CMK (cell line): Measurements from ENCODE around the gene TAS2R7.
"Not testable (repeated sequence)": the region's sequence is repeated elsewhere in the genome, so short reads cannot be mapped to it uniquely, and the experiment has no call there.

Experiments
- DNase-seq: peaks from one replicate; pipeline ENCODE4 v3.0.0-alpha.2; 2010; ENCODE audit warnings: low read depth

TAS2R7 gene, protein sequence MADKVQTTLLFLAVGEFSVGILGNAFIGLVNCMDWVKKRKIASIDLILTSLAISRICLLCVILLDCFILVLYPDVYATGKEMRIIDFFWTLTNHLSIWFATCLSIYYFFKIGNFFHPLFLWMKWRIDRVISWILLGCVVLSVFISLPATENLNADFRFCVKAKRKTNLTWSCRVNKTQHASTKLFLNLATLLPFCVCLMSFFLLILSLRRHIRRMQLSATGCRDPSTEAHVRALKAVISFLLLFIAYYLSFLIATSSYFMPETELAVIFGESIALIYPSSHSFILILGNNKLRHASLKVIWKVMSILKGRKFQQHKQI

DNA sequence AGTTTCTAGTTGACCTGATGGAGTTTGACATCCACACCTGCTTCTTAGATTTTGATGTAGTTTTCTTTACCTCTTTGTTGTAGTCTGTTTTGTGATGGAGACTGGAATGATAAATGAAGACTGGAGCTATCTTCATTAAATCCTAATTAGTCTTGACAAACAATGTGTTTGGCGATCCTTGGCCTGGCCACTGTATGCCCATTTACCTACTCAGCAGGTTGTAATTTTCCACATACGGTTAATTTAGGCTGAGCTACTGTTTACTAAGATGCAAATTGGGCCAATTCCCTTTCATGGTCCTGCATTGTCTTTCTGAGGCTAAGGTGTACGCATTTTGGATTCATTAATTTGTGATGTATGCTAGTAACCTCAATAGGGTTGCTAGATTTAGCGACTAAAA, at the start of gene TAS2R7:
TSS of gene TAS2R7 (minus strand) at position 41 of the 400 bp plus-strand sequence. CDS start 57 bp downstream, outside the sequence.
- no peak for DNase-seq

DNA sequence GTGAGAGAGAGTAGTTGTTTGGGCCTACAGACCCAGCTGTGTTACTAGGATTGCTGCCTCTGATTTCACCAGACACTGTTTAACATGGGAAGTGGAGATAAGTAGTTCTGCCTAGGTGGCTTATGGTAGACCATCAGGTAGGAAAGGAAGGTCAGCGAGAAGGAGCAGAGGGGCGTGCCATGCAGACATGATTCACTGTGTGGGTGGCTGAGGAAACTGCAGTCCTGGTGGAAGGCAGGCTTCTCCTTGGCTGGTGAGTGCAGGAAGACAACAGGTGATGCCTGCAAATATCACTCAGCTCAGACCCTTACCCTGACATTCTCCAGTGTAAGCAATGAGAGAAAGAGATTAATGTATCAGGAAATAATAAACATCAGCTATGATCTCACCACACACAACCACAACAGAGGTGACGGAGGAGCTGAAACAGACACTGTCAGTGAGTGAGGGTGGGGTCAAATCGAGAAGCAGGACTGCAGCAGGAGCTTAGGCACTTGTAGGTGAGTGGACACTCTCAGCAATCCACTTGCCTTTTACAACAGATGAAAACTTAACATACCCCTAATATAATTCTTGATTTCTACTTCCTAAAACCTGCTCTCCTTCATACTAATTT, 48.9 kb upstream of the TAS2R7 start:
- DNase-seq, result no peak

DNA sequence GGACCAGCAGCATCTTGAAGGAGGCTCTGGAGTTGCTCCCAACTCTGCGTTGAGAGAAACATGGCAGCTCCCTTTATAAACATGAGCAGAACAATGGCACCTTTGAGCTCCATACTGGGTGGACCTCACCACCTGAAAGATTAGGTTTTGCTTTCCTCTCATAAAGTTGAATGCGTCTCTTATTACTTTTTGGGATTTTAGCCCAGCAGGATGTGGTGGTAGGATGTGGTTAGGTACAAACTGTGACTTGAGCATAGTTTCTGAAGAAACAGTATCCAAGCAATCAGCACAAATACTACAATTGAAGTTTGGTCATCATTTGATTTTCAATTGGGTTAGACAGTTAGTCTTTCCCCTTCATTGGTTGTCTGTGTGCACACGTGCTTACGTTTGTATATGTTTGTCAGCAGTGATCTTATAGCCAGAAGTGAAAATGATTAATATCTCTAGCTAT, 47.0 kb upstream of the TAS2R7 start, which contains the start of gene PRR4:
TSS of gene PRR4 (minus strand) at position 51 of the 454 bp plus-strand sequence. CDS start at position 13, 38 bp downstream.
- no peak for DNase-seq

DNA sequence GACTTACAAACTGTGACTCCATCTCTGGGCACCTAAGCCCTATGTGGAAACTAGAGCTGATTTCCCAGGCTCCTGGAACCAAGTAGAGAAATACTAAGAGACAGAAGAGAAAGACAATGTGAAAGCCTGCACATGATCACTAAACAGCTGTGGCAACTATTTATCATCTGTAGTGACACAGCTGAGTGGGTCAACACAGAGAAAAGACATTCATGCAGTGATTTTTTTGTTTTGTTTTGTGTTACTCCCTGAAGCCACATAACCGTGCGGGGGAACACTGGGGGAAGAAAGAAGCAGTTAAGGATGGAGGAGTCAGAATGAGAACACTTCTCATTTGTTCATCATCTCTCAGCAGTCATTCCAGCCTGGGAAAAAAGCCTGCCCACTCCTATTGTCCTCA, 45.3 kb upstream of the TAS2R7 start:
- DNase-seq, result no peak

DNA sequence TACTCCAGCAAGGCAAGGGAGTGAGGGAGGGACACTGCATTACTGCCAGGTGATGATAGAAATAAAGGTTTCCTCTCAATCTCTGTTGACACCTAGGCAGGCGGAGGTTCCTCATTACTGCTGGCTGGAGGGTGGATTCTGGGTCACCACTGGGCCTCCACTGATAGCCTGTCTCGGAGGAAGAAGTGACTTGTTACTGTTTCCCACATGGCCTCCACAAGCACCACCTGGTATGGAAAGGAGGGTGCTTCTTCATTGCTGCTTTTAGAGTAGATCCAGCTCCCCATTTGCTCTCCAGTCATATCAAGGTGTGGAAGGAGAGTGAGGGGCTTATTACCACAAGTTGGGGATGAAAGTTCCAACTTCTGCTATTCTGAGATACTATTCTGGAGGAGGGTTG, 40.4 kb upstream of the TAS2R7 start:
- no peak for DNase-seq

DNA sequence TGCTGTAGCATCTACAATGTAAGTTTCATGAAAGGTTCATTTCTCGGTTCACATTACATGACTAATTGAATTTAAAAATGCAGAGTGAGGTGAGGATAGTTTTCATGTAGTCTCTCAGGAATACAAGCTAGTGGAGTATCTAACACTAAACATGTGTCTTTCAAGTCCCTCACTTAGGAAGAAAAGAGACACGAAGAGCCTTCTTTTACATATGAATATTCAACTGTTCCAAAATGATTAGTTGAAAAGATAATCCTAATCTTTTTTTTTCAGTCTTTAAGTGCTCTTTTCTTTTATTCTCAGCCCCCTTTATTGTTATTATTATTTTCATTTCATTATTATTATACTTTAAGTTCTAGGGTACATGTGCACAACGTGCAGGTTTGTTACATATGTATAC, 36.0 kb upstream of the TAS2R7 start:
- no peak for DNase-seq

DNA sequence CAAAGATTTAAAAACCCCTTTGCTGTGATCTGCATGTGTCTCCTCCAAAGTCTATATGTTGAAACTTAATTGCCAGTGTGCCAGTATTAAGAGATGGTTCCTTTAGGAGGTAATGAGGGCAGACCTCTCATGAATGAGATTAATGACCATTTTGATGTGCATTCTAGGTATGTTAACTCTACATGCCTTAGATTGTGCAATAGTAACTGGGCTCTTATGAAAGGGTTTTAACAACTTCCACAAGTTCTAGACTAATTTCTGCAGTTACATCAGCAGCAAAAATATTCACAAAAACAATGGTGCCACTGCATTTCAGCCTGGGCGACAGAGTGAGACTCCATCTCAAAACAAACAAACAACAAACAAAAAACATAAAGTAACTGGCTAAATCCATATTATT, 27.6 kb upstream of the TAS2R7 start:
- no peak for DNase-seq

DNA sequence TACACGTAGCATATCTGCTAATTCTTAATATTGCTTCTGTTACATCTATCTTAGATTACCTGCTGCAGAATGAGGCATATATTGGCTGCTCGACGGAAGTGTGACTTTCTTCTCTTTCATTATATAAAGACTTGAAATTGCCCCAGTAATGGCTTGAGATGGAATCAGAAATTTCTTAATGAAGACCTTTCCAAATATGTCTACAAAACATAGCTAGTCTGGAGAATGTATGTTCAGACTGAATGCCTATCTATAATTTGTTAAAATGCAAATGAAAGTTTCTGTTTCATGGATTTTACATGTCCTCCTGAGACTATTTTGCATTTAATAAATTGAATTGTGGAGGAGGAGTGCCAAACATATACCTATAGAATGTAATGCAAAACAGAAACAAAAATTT, 23.8 kb upstream of the TAS2R7 start, which contains the start of gene TAS2R10:
TSS of gene TAS2R10 (minus strand) at position 101 of the 400 bp plus-strand sequence. CDS start at position 12, 89 bp downstream.
- DNase-seq, result no peak

DNA sequence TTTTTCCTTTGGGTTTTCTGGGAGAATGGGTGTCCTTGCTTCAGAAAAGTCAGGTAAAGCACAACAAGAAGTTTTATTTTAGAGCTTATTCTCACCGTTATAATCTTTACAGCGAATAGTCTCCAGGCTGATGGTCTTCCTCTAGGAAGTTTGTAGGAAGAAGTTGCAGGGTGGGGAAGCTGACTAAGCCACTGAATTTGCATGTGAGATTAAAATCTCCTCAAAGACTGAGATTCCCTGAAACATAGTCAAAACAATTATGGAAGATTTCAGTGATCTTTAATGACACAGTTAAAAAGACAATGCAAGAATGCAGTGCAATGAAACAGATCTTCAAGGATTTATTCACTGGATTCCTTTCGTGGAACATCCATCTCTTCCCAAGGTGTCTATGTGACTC, 22.5 kb upstream of the TAS2R7 start:
- no peak for DNase-seq

DNA sequence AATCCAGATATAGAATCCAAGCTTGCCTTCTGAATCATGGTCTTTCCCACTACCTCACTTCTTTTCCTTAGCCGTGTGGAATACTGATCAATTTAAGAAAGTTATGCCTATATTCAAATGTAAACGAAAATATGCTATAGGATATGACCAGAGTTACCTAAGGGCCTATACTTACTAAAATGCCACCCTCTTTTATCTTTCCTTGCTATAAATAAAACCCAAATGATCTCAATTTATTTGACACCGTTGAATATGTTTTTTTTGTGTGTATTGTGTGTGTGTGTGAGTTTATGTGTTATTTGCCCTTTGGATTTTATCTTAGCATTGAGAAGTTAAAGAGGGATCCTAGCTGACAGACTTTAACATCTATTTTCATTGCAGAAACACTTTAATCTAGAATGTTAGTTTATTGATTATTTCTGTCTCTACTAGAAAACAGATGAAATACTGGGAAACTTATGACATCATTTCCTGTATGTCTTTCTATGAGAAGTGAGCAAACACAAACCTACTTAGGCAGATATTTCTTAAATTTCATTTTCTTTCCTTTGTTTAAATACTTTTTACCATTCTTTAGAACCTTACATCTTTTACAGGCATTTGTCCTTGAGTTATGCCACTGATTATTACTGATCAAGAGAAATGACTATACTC, 9.6 kb upstream of the TAS2R7 start:
- no peak for DNase-seq

DNA sequence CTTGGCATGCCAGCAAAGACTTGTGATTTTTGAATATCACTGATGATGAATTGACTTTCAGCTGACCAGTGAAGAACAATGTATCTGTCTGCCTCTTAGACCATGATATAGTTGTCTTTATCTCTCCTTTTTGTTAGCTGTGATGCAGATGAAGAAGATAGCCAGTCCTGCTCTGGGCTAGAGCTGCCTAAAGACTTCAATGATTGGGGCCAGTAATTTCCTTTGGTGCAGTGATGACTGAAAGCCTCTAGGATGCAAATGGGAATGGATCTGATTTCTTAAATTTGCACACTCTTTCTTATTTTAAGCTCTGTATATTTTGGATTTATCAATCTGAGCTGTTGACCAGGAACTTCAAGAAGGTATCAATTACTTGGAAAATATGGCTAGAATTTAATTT, 7.6 kb upstream of the TAS2R7 start, which contains the start of gene TAS2R9:
TSS of gene TAS2R9 (minus strand) at position 101 of the 400 bp plus-strand sequence. CDS start at position 8, 93 bp downstream.
- DNase-seq, result no peak

DNA sequence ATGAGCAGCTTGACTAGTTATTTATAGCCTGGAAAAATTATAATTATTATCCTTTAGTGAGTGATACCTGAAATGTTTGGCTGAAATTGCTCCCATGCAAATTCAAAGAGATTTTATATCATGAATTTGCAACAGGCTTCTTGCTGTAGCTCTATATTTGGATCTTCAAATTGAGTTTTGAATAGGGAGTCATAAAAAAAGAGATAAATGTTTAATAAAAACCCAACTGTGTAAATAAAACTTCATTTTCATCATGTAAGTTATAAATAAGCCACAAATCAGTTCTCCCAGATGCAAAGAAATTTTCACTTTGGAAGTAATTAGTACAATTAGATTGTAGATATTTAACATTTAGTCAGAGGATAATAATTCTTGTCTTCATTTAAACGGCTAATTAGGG, 4.8 kb upstream of the TAS2R7 start, which contains the start of gene TAS2R8:
TSS of gene TAS2R8 (minus strand) at position 101 of the 400 bp plus-strand sequence. CDS start 306 bp downstream, outside the sequence.
- no peak for DNase-seq

DNA sequence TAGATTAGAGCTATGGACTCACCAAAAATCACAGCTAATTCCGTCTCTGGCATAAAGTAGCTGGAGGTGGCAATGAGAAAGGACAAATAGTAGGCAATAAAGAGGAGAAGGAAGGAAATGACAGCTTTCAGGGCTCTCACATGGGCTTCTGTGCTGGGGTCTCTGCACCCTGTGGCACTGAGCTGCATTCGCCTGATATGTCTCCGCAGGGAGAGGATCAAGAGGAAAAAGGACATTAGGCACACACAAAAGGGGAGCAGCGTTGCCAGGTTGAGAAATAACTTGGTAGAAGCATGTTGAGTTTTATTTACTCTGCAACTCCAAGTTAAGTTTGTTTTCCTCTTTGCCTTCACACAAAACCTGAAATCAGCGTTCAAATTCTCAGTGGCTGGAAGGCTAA, 686 bp downstream of the TAS2R7 start:
- no peak for DNase-seq

DNA sequence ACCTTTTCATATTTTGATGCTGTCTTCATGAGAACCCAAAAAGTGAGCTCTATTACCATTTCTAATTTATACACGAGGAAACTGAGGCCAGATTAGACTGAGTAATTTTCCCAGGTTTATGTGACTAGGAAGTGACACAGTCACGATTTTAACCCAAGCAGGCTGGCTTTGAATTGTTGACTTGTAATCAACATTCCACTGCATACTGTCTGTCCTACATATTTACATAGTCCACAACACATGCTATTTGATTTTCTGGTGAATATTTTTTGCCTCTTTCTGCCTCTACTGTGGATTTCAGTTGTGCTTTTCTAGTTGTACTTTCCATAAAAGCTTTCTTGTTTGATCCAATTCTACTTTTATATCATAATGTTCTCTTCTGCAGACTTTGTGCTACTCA, 8.2 kb downstream of the TAS2R7 start:
- no peak for DNase-seq

DNA sequence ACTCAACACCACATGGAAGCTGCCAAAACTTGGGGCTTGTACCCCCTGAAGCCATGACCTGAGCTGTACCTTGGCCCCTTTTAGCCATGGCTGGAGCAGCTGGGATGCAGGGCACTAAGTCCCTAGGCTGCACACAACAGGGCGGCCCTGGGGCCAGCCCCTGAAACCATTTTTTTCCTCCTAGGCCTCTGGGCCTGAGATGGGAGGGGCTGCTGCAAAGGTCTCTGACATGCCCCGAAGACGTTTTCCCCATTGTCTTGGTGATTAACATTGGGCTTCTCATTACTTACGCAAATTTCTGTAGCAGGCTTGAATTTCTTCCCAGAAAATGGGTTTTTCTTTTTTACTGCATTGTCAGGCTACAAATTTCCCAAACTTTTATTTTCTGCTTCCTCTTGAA, 10.7 kb downstream of the TAS2R7 start:
- DNase-seq, result not testable (repeated sequence)

DNA sequence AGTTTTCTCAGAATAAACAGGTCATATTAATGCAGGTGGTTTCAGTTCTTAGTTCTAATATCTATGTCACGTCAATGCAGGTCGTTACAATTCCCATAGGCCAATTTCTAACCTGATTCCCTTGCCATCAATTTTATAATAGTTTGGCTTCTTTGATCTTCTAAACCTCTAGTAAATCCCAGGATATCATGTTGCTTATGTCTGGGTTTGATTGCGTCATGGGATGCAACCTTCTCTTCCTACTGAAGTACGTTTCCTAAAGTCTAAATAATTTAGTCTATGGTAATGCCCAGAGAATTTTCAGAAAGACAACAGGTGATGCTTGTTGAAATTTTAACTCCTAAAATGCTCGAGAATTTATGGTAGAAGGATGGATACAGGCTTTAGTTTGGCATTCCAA, 19.2 kb downstream of the TAS2R7 start:
- DNase-seq, result no peak

DNA sequence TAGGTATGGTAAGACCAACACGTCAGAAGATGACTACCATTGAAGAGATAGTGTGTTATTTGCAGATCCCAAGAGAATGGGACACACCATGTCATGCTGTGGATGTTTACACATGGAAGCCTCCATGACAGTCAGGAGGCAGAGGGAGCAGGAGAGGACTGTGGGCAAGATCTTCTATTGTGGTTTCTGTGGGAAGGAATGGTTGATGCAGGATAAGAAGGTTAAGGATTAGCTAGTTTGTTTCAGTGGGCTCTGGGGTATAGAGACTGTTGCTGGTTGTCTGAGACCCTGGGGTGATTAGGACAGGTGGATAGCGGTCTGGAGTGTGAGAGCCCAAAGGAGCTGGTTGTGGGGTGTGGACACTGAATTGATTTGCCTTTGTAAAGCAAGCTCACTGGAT, 23.3 kb downstream of the TAS2R7 start:
- DNase-seq, result no peak

DNA sequence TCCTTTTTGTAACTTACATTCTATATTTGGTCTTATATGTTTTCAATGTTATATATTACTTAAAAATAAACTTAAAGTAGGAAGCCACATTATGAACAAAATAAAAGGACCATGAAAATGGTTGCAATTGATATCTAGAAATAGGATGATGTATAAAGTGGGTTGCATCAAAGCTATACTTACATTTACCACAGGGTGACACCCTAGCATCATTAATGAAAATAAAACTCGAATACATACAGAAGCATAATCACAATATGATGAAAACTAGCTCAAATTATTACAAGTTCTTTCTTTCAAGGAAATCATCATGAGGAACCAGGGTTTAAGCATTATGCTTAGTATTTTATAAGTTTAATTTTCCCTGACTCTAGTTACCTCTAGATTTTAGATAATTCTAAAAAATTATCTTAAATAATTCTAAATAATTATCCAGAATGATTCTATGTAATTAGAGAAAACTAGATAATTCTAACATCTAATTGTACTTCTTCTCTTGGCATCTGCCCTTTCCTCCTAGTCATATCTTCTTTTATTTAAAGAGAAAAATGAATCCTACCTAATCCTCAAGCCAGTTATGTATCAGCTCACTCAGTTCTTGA, 31.2 kb downstream of the TAS2R7 start:
- no peak for DNase-seq

DNA sequence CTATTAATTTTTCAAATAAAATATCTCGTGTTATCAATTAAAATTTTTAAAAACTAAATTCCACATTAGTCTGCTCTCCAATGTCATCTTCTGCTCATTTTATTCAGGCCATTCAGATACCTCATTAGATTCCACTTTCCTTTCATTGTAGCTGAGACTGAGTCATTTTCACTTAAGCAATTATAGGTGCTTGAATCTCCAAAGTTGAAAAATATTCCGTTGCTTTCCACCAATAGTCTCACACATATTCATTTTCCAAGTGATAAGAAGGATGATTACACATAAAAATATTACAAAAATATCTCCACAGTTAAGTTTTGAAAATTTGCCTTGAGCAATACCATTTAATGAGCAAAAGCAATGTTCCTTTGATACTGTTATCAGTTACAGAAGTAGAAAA, 42.8 kb downstream of the TAS2R7 start:
- DNase-seq, result no peak

DNA sequence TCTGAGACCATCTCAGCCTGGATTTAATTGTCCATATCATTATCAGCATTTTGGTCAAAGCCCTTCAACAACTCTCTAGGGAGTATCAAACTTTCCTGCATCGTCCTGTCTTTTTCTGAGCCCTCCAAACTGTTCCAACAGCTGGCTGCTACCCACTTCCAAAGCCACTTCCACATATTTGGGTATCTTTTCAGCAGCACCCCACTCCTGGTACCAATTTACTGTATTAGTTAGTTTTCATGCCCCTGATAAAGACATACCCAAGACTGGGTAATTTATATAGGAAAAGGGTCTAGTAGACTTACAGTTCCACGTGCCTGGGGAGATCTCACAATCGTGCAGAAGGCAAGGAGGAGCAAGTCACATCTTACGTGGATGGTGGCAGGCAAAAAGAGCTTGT, 46.2 kb downstream of the TAS2R7 start:
- DNase-seq, result no peak

DNA sequence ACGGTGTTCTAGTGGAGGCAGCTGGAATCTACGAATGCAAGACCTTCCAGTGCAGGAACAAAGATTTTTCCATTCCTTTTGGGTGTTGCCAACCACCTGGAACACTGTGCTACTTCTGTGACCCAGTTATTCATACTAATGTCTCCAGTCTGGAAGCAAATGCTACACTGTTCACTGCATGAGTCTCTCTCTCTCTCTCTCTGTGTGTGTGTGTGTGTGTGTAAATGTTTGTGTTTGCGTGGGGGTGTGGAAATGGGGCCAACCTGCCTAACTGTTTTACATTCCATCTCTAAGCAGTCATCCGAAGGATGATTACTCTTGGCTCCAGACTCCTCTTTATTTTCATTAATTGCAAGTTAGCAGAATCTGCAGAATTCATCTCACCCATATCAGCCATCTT, 49.4 kb downstream of the TAS2R7 start:
- DNase-seq, result no peak
